Dermis microvascular lymphatic vessel endothelial cell (primary cell): ENCODE measurements around the gene TRAK2. TPM values are rescaled to one million over a fixed set of nuclear protein-coding genes. Genes with fewer than 3 reads are reported as not detected.
A peak's percentile ranks its signal among the peaks of the same experiment; 100 is the strongest.

Experiments used
- DNase-seq, 2 donors: peaks; one replicate each; pipeline versions ENCODE4 v3.0.0 to v3.0.0-alpha.2; 2010; ENCODE audit warnings: low read depth in 2 of 2
- total RNA-seq: library from RNA; depleted of rRNA; stranded (reverse); fragments of >200 nt; gene quantifications from 2 replicates; pipeline ENCODE4 v1.2.1, GENCODE V29; 2014

Gene TRAK2
- total RNA-seq, 1 donor from 2014 or later: 30.2 TPM

DNA sequence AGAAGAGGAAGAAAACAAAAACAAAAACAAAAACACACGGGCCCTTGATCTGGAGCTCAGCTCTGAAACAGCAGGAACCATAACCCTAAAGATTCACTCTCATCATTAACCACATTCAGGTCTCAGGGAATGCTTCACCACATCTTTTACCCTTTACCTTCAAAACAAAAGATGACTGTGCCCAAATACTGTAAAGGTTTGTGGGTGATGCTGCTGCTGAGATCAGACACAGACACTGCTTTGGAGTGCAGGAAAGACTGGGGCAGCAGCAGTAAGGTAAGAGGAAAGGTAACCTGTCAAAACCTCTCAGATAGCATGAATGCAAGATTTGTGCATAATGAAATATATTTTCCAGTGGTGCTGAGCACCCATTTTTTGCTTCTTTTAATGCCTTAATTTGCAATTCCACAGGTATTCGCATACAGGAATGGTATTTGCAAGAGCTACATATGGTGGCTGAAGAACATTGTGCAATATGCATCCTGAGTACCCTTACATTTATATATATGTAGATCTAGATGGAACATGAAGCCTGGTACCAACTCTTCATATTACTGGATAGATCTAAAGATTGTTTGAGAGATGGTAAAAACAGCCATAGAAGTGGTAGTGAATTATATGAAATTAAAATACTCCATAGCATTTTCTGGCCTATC is 90.1 kb downstream of the TRAK2 start:
- no peak for DNase-seq

DNA sequence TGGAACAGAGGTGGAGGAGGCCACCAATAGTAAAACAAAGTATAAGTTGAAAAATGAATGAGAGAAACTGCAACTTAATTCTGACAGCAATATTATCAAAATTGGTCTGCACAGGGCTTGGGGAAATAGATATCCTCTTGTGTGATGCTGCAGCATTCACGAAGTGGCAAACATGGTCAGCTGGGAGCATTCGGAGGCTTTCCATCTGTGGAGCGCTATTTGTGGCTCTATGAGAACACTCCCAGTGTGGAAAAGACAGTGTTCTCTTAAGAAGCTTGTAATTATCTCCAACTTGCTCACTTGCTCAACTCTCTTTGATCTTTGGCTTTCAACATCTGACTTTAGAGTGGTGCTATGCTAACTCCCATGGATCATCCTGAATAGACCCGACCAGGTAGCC is 91.0 kb downstream of the TRAK2 start:
- DNase-seq: no peak

DNA sequence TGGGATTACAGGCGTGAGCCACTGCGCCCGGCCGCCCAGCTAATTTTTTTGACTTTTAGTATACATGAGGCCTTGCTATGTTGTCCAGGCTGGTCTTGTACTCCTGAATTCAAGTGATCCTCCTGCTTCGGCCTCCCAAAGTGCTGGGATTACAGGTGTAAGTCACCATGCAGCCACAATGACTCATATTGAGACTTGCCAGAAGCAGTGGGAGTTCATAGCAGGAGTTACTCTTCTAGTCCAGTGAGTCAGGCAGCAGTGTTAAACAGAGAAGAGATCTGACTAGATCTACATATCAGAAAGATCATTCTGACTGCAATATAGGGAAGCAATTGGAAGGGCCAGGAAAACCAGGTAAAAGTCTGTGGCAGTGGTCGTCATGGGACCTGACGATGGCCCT is 92.6 kb downstream of the TRAK2 start:
- DNase-seq: peak in 1 of 2 donors; percentile 29

DNA sequence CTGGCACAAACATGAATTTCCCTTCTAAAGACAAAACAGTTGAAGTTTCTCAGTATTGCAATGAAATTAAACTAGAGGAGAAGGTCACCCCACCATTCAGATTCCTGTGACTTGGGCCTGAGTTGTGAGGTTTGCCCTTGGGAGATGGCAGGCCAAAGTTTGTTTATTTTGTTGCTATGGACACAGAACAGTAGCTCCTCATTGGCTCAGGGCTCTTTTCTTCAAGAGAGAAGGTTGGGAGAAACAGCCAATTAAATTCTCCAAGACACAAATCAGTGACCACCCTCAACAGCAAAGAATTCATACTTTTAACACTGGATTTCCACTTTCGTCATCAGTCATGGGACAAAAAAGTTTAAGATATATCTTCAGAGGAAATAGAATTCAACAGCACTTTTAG is 94.0 kb downstream of the TRAK2 start, which contains the start of gene FLACC1:
FLACC1 (minus strand) TSS at position 125 of the 400 bp plus-strand sequence. CDS start 5,941 bp downstream, outside the sequence.
- DNase-seq: peak in 1 of 2 donors; percentile 13

DNA sequence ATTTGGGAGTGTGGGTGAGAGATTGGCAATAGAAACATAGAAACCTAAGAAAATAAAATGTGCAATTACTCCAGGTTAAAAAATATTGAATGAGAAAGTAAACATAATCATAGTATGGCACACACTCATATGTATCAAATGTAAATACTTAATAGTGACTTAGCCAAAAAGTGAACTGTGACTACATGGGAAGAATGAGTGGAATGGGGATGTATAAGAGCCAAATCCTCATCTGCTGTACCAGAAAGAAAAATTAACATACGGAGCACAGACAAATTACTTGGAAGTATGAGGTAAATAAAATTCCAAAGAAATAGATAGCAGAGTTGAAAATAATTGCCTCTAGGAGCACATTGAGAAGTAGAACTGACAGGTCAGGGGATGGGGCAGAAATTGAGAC is 98.1 kb downstream of the TRAK2 start:
- no peak for DNase-seq

DNA sequence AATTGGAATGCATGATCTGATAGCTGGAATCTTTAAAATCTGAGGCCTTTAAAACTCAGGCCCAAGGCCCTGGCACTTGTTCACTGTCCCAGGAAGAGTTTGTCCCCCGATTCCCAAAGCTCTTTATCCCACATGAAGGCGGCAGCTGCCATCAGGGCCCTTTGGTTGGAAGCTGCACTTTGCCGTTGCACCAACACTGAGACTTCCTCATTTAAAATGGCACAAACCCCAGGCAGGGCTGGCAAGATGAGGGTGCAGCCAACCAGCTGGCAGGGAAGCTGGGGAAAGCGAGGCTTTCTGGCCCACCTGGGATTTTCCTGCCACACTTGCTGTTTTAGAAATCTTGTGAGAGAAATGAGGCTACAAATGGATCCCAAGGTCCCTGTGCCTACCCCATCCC is 100.4 kb downstream of the TRAK2 start:
- no peak for DNase-seq

DNA sequence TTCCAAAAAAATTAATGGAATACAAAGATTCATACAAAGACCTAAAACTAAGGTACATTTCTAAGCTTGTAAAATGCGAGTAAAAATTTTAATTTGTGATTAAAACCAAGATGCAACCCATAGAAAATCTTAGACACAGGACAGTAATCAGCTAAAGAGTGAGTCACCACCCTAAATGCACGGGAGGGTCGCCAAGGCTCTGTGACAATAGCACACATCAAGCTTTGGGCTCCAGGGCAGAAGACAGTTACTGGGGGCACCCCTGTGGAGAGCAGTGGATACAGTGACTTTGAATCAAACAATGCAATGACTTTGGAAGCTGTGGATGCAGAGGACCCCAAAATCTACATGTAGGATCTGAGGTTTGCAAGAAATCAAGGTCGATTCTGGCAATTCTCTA is 101.7 kb downstream of the TRAK2 start:
- DNase-seq: no peak

DNA sequence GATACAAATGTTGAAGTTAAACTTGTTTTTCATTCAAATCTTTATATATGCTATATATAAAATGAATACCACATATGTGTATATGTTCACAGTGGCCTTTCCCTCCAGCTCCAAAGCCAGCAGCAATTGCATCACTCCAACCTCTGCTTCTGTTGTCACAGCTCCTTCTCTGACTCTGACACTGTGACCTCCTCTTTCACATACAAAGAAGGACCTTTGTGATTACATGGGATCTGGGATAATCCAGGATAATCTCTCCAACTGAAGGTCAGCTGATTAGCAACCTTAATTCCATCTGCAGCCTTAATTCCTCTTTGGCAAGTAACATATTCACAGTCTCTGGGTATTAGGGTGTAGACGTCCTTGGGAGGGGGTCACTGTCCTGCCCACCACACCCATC is 102.5 kb downstream of the TRAK2 start:
- DNase-seq: no peak

DNA sequence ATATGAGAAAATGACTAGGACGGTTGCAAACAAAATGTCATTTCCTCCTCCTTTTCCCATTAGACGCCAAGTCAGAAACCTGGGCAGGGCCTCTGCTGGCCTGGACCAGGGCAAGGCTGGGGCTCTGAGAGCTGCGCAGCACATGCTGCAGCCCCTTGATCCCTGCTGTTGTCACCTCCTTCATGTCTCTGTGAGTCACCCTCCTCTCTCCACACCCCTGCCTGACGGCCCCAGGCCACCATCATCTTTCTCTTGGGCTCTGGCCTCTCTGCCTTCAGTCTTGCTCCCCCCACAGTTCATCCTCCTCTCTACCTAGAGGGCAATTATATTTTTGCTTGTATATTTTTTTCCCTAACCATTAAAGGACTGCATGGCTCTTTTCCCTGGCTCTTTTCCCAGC is 104.1 kb downstream of the TRAK2 start:
- no peak for DNase-seq

DNA sequence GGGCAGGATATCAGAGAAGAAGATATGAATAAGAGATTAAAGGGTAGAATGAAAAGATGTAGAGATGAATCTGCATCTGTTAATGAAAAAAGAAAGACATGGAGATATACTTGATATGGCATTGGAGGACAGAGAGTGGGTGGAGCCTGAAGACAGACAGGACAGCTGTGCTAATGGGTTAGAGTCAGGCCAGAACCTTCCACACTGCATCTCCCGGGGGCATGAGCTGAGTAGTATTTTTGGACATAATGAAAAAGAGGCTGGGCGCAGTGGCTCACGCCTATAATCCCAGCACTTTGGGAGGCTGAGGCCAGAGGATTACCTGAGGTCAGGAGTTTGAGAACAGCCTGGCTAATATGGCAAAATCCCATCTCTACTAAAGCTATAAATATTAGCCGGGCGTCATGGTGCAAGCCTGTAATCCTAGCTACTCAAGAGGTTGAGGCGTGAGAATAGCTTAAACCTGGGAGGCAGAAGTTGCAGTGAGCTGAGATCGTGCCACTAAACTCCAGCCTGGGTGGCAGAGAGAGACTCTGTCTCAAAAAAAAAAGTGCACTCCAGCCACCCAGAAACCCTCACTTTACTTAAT is 105.5 kb downstream of the TRAK2 start:
- DNase-seq: no peak

DNA sequence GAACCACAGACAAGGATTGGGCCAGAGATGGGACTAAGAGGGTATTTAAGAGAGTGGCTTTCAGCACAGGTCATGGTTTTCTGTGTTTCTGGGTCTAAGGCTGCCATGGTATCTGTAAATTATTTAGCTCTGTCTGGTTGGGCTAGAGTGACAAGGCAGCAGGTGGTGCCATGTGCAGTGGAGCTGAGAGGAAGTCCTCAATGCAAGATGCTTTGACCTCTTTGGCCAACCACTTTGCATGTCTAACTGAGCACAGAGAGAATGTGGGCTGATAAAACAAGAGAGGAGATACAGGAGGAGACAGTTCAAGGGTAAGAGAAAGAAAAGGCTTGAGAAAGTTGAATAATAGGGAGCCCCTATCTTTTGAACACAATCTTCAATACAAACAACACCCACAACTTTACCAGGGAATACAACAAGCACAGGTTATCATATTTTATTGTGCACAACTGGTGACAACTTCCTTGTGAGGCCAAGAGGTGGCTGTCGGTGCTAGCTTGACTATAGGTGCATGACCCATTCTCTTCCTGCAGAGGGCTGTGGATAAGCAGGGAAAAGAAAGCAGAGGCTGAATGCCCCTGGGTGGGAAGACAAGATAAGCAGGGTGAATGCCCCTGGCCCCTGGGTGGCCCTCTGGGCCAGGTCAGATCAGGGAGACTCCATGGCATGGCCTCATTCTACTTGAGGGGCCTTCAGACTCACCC is 106.4 kb downstream of the TRAK2 start:
- no peak for DNase-seq

DNA sequence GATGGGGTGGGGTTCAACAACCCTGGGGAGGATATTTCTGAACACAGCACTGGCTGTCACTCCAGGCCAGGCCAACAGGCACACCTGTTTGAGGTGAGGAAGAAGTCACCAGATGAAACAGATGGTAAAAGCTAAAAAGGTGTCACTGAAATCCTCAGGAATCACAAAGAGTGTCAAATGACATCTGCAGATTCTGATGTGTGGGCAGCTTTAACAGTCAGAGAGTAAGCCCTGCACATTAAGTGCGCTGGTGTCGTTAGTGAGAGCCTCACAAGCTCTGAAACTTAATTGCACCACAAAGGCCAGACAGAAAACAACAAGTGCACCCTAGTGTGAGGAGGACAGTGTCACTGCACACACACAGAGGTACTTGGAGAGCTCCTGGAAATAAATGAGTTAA is 107.7 kb downstream of the TRAK2 start:
- DNase-seq: no peak

DNA sequence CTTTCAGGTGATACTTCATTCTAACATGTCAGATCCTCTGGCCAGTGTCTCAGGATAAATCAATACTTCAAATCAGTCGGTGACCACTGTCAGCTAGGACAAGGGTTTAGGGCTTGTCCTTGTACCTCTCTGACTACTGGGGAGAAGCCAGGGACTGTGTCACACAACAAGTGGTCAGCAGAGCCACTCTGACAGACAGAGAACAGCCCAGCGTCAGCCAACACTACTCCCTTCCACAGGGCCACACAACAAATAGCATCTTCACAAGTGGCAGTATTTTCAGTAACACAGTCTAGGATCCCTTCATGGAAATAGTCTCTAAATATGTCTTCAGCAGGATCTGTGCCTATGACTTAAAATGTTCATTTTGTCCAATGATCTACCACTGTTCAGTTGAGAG is 108.3 kb downstream of the TRAK2 start:
- no peak for DNase-seq

DNA sequence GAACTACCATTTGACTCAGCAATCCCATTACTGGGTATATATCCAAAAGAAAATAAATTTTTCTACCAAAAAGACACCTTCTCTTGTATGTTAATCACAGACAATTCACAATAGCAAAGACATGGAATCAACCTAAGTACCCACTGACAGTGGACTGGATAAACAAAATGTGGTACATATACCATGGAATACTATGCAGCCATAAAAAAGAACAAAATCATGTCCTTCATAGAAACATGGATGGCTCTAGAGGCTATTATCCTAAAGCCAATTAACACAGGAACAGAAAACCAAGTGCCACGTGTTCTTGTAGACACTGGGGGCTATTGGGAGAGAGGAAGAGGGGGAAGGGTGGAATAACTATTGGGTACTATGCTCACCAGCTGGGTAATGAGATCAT is 121.8 kb downstream of the TRAK2 start:
- DNase-seq: no peak

DNA sequence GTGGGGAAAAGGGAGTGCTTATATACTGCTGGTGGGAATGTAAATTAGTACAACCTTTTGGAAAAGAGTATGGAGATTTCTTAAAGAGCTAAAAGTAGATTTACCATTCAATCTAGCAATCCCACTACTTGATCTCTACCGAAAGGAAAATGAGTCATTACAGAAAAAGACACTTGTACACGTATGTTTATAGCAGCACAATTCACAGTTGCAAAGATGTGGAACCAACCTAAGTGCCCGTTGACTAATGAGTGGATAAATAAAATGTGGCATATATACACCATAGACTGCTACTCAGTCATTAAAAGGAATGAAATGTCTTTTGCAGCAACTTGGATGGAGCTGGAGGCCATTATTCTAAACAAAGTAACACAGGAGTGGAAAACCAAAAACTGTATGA is 123.6 kb downstream of the TRAK2 start:
- no peak for DNase-seq

Other genes with a start within 250 kb of the TRAK2 start
- gene CASP8, start 190.9 kb downstream of the TRAK2 start, total RNA-seq: 10.0 and 10.2 TPM in 2 replicates
- 0.13 and 0.39 TPM in 2 replicates for gene FLACC1, start 94.1 kb downstream of the TRAK2 start, total RNA-seq
- 15.2 and 20.5 TPM in 2 replicates for gene STRADB, start 282 bp upstream of the TRAK2 start, total RNA-seq
- gene TMEM237, start 192.0 kb upstream of the TRAK2 start, total RNA-seq: 18.9 and 23.6 TPM in 2 replicates
- 0.76 and 1.5 TPM in 2 replicates for gene MPP4, start 247.2 kb upstream of the TRAK2 start, total RNA-seq